ENCODE data around the gene SRMS. TPM values are rescaled to one million over a fixed set of nuclear protein-coding genes. Genes with fewer than 3 reads are reported as not detected.

SRMS gene
- total and polyA plus RNA-seq, 2 of the 13 experiments (the other 11 are each of a cell fraction or from before 2014, with no cell fraction given): not detected

GRCh38 chr20:63572788-63573646 lies 25.5 kb upstream of the SRMS start (continued):
- TF ChIP-seq DZIP1 (CRISPR knock-in tag; IDR thresholded peaks at IDR 0.05) (peak; percentile 91), CAMTA2 (CRISPR knock-in tag; IDR thresholded peaks at IDR 0.05; ENCODE audit: borderline replicate concordance) (peak; percentile 40; the same call in 1 of the 2 replicates), GABPB1 (CRISPR knock-in tag; IDR thresholded peaks at IDR 0.05) (peak; percentile 45; the same call in 1 of the 2 replicates), ZNF670 (CRISPR knock-in tag; IDR thresholded peaks at IDR 0.05; ENCODE audit: borderline replicate concordance) (no peak), PCBP2 (optimal IDR thresholded peaks at IDR 0.05; ENCODE audit: low read depth, low read length, poor library complexity, severe bottlenecking) (no peak), SP5 (CRISPR knock-in tag; IDR thresholded peaks at IDR 0.05; ENCODE audit: borderline replicate concordance, low read depth) (no peak), KDM3A (CRISPR knock-in tag; IDR thresholded peaks at IDR 0.05; ENCODE audit: low read depth) (peak; percentile 37; the same call in 1 of the 2 replicates), ZNF572 (CRISPR knock-in tag; IDR thresholded peaks at IDR 0.05) (0 out of 2 replicates have a peak, but pooled peaks have one; percentile 8), ZNF160 (CRISPR knock-in tag; IDR thresholded peaks at IDR 0.05) (no peak), KLF13 (CRISPR knock-in tag; IDR thresholded peaks at IDR 0.05) (0 out of 2 replicates have a peak, but pooled peaks have one; percentile 7), RBFOX2 (IDR thresholded peaks at IDR 0.05; ENCODE audit: low read depth, low read length) (peak; percentile 35; the same call in 1 of the 2 replicates), HNF1B (CRISPR knock-in tag; IDR thresholded peaks at IDR 0.05) (peak; percentile 75; the same call in 1 of the 2 replicates), IKZF5 (CRISPR knock-in tag; IDR thresholded peaks at IDR 0.05) (no peak), ATF2 (CRISPR knock-in tag; IDR thresholded peaks at IDR 0.05) (0 out of 2 replicates have a peak, but pooled peaks have one; percentile 7), ZNF614 (CRISPR knock-in tag; IDR thresholded peaks at IDR 0.05; ENCODE audit: borderline replicate concordance) (peak; percentile 47; the same call in 1 of the 2 replicates), TMF1 (CRISPR knock-in tag; IDR thresholded peaks at IDR 0.05; ENCODE audit: low read depth) (no peak), ZNF607 (CRISPR knock-in tag; IDR thresholded peaks at IDR 0.05; ENCODE audit: borderline replicate concordance) (no peak), HOMEZ (CRISPR knock-in tag; IDR thresholded peaks at IDR 0.05; ENCODE audit: low read depth) (no peak), ZNF382 (CRISPR knock-in tag; IDR thresholded peaks at IDR 0.05; ENCODE audit: borderline replicate concordance) (no peak), HOXA3 (CRISPR knock-in tag; IDR thresholded peaks at IDR 0.05) (peak; percentile 73)
